GM18508 (cell line): ENCODE data around the gene KIF12.

Source experiments
- ATAC-seq: cut with Tn5 transposase; IDR thresholded peaks from one replicate; pipeline ENCODE4 v1.9.1; 2021; ENCODE audit warnings: moderate number of reproducible peaks; ENCODE audit not compliant: insufficient read depth, unreplicated experiment

The KIF12 gene

DNA sequence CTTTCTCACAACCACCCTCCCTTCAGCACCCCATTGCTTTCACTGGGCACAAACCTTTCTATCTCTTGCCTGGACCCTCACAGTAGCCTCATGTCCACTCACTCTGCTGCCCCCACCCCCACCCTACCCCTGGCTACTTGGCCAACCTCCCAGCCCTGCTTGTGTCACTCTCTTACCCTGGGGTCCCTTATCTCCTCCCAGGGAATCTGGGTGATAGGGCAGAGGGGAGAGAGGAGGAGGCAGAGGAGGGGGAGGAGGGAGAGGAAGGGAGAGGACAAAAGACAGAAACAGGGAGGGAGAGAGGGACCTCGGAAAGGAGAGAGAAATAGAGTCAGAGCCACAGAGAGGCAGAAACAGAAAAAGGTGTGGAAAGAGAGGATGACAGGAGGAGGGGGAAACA is 25.0 kb upstream of the KIF12 start:
- ATAC-seq, result no peak

DNA sequence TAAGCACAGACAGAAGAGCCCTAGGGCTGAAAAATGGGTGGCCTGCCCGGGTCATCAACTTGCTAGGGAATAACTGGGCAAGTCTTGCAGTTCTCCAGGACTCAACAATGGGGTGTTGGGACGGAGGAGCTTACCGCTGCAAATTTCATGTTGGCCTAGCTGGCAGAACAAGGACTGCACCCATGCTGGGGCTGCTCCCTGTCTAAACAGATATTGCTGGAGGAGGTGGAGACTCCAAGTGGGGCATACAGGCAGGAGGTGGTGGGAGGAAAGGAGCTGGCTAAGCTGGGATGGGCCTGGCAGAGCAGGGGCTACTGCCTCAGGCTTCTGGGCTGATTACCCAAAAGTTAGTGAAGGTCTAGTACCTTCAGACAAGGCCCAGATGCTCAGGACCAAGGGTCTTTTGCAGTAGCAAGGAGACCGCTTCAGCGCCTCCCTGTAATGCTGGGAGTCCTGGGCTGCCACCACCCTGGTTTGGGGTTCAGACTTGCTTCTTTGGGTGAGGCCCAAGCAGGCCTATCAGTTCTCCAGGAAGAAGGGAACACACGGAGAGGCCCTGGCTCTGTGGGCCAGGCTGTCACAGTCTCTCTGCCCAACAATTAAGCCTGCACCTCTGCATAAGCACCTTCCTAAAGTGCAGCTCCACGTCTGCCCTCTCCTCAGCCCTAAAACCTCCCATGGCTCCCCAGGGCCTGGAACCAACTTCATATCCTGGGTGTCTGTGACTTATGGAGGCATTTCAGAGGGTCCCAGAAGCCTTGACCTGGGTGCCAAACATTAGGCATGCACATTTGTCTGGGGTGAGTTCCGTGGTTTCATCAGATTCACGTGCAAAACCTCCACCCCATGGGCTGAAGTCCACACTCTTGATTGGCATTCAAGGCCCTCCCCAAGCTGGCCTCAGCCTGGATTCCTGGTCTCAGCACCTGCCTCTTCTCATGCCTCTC is 24.2 kb upstream of the KIF12 start:
- no peak for ATAC-seq

DNA sequence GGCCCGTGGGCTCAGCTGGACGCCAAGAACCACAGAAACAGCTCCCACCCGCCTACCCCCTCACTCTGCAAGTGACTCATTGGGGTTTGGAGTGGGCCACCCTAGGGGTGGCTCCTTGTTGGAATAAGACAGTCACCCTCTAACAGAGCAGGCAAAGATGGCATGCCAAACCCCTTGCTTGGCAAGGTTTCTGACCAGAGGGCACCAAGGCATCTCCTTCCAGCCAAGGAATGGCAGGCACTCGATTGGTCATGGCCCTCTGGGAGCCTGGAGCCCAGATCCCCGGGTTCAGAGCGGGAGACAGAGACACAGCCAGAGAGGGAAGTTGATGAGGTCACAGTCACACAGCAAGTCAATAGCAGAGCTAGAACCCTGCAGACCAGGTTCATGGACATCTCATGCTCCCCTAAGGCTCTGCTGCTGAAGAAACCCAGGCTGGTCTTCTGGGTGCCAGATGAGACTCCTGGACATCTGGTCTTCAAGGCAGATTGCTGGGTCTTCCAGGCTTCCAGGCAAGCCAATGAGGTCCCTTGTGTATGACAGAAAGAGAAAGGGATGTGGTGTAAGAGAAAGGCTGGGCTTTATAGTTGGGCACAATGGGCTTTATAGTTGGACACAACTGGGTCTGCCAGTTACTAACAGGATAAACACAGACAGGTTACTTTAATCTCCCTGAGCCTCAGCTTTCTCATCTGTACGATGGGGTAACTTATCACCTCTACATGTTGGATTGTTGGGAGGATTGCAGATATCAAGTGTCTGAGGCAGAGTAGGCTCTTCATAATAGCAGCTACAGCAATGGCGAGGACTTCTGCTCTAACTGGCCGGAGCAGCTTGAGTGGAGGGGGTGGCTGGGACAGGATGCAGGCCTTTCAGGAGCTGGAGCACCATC is 23.3 kb upstream of the KIF12 start:
- ATAC-seq, result no peak

DNA sequence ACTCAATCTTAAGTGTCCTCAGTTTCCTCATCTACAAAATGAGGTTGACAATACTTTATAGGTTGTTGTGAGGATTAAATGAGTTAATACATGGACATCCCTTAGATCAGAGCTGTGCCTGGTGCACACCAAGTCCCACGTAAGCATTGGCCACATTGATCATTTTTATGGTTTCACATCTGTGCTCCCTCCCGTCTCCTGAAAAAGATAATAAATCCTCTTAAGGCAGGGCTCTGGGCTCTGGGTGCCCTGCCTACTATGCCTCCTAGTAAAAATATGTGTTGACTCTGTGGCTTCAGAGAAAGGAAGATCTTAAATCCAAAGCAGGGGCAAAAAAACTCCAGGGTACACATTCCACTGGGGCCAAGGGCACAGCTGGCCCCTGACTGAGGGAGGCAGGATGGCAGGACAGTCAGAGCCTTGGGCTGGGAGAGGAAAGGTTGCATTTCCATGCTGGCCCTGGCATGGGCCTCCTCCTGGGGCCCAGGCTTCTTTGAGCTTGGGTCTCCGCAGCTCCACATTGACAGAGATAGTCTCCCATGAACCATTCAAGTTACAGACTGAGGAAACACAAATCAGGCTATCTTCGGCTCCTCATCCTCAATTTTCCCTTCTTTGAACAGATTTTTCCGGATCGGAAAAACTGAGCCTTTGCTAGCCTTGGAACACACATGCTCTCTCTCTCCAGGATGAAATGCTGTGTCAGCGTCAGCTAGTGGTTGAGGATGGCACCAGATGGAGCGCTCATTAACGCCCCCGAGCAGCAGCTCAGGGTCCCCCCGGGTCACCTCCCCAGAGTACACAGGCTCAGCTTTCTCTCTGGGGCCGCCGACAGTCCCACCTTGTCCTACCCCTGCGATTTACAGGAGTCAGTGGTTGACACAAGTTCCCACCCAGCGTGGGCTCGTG is 22.4 kb upstream of the KIF12 start:
- ATAC-seq, result no peak

DNA sequence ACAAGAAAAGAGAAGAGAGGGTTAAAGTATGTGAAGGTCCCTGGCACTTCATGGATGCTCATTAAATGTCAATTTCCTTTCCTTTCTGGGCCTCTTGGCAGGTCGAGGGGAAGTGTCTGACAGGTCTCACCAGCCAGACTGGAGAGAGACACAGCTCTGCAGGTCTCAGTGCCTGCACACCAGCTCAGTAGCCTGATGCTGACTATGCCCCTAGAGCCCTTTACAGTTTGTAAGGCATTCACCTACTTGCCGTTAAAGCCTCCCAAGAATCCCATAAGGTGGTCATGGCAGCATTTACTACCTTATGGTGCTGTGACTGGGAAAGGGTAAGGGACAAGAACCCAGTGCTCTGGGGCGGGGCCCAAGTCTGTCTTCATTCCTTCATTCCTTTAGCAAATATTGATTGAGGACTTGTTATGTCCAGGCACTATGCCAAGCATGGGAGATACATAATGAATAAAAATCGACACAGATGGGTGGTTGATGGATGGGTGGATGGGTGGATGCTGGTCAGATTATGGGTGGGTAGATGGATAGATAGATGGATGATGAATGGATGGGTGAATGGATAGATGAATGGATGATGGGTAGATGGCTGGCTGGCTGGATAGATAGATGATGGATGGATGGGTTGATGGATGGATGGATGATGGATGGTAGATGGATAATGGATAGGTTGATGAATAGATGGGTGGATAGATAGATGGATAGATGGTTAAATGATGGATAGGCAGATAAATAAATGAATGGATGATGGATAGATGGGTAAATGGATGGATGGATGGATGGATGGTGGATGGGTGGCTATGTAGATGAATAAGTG is 21.3 kb upstream of the KIF12 start:
- ATAC-seq, result no peak

DNA sequence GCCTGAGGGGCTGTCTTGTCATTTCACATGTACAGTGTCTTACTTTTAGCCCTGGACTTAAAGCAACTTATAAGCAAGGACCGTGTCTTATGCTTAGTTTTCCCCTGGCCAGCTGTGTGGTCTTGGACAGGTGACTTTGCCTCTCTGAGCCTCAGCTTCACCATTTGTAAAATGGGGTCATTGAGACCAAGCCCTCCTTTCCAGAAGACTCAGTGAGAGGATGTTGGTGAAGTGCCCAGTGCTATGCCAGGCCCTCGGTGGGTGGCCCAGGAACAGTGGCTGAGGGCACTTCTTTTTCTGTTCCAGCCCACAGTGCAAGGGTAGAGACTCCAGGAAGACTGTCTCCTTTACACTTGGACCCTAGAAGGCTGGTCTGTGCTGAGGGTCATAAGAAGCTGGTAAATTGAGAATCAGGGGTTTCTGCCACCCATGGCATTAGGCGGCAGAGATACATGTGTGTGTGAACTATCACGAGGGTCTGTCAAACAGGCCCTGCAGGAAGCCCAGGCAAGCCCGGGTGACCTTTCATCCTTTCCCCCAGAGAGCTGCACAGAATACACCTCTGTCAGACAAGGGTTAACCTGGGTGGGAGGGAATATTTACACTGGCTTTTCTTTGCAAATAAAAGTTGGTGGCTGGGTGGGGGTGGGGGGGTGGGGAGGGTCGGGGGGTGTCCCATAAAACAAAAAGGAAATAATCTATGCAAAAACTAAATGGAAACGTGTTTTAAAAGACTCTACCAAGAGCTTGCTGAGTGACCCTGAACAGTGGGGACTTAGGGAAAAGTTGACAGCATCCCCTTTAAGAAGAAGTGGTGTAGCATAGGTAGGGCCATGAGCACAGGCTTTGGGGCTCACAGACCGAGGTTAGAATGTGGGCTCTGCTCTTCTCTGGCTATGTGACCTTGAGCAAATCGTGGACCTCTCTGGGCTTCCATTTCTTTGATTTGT is 20.4 kb upstream of the KIF12 start:
- no peak for ATAC-seq

DNA sequence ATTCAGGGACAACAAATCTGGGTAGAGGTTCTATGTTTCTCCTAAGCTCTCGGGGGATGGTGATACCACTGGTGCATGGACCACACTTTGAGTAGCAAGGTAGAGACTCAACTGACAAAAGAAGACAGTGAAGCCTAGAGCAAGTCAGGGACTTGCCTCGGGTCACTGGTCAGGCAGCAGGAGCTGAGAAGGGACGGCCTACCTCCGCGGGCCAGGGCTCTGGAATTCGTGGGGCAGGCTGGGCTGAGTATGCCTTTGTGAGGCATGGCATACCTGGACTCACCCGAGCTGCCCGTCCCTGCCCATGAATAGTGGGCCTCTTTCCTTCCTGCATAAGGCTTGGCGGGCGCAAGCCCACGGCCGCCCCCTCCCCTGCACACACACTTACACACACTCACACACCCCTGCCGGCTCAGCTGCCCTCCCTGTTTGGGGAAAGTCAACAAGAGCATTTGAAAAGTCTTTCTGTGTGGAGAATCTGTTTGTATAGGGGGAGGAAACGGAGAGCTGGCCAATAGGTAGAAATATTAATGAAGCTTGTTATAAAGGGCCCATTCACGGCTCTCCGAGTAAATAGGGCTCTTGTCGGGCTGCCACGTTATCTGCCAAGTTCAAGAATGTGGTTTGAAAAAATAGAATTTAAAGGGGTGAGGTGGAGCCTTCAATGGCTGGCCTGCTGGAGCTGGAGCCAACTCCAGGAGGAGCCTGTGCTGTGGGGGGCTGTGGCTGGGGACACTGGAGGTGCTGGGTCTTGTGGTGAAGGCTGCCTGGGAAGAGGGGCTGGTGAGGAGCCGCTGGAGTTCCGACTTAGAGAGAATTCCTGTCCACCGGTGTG is 19.1 kb upstream of the KIF12 start:
- no peak for ATAC-seq

DNA sequence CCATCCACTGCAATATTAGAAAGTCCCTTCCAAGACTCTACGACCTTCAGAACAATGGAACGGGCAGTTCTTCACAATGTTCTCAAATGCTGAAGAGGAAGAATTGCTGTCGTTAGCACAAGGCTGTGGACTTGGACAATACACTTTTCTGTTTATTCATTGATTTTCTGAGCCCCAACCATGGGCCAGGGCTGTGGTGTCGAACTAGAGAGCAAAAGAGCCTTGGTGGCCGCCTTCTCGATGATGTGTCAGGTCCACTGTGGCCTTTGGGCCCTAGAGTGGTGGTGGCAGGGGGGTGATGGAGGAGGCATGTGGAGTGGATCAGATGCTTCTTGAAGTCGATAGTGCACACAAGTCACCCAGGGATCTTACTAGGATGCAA is 18.5 kb upstream of the KIF12 start:
- no peak for ATAC-seq

DNA sequence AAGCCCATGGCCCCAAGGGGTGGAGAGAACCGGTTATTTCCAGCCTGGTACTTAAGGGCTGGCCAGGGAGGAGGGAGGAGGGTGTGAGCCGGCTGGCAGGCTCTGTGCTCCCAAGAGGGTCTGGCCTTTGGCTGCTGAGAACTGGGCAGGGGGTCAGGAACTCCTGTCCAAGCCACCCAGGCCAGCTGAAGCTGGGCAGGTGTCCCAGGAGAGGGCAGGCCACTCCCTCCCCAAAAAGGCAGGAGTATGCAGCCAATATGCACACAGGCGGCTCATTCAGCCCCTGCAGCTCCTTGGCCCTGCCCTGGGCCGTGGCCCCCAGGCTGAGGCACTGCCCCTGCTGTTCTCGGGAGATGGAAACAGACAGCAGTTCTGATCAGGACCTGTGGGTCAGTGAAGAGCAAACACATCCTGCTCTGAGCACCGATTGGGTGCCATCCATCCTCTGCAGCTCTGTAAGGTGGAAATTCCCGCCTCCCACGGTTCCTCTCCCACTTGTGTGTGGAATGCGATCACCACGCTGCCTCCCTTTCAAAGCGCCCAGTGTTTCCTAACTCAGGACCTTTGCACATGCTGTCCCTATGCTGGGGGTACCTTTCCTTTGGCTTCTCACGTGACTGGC is 17.1 kb upstream of the KIF12 start:
- no peak for ATAC-seq

DNA sequence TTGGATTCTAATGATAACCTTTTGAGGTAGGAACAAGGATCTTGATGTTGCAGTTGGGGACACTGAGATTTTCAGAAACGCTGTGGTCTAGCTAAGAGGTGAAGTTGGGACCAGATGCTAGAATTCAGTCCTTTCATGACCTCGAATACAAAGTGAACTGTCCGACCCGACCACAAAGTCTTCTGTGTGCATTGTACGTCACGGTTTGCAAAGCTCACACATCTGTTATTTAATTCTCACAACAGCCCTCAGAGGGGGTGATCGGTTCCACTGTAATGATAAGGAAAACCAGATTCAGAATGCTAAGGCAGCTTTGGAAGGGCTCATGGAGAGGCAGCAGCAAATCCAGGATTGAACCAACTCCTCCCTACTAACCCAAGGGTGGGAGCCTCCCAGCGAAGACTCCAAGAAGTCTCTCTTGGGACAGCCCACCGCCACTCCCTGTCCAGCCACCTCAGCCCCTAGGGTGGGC is 16.6 kb upstream of the KIF12 start:
- no peak for ATAC-seq

DNA sequence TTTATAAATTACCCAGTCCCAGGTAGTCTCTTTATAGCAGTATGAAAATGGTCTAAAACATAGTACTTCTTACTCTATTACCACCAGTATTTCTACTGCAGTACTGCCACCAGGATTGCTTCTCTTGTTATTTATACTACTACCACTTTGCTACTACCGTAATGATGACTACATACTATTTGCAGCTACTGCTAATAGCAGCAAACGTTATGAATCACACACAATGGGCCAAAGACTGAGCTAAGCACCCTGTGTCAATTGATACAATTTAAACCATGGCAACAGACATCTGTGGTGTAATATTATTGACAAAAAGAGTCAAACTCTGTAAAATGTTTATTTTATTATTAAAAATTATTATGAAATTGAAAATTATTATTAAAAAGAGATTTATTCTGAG is 15.3 kb upstream of the KIF12 start:
- no peak for ATAC-seq

DNA sequence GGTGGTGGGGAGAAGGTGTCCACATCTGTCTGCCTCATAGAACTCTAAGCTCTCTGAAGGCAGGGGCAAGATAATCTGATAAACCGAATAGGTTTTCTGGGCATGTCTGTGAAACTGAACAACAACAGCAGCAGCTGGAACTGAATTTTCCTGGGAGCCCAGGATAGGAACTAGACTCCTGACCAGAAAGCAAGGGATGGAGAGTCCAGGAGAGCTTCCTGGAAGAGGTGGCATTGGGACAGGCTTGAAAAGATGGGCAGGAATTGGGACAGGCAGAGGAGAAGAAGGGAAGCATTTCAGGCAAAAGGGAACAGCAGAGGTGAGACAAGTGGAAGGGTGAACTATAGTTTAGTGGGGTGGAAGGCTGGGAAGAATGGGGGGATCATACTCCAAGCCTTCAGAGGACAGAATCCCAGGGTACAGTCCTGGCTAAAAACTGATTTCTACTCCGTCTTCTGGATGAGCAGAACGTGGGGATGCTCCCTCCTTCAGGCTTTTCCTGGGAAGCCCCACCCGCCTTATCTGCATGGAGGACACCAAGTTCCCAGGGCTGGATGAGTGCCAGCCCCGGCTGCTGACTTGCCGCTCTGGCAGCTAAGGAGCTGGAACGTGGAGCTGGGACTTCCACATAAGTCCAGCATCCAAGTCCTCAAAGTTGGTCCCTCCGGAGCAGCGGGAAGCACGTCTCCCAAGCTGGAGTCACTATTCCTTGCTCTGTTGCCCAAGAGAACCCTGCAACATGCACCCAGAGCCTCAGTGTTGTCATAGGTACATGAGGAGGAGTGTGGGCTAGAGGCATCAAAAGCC is 13.9 kb upstream of the KIF12 start:
- ATAC-seq, result no peak

DNA sequence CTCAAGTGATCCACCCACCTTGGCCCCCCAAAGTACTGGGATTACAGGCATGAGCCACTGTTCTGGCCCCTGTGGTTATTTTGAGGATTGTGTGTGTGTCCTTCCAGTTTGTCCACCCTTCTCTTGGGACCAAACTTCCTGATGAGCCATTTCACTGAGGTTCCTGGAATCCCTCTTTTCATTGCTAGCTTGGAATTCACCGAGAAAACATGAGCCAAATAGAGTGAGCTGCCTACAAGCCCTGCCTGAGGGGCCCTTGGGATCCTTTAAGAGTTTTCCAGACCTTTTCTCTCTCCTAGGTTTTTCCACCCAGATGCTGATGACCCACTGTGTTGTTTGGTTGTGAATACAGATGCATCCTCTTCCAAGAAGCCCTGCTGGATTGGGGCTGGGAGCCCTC is 13.2 kb upstream of the KIF12 start:
- no peak for ATAC-seq

DNA sequence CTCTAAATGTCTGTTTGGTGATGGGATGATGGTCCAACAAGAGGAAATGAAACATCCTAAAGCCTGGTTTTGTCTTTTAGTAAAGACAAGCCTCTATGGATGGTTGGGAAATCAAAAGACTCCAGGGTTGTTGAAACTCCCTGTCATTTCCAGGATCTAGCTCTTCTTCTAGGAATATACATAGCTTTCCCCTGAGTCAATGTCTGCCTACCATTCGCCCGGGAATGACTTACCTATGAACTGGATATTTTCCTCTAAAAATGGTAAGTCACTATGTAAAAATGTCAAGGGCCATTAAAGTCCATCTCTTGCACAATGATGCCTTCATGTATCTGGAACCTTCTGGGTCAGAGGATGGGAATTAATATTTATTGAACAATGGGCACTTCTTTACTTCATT is 11.1 kb upstream of the KIF12 start:
- ATAC-seq, result no peak

DNA sequence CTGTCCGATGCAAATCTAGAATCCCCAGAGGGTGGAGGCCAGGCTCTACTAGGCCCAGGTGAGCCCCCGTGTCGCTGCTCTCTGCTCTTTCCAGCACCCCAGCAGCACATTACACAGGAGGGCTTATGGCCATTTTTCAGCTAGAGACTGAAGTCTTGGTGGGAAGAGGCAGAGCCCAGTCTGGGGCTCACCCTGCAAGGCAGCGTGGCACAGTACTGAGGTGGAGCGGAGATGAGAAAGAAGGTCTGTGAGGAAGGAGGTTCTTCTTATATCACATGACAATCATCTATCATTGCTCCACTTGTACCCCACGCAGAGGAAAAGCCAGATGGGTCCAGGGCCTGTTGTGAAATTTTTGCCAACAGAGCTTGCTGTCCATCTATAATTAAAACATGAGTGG is 10.0 kb upstream of the KIF12 start:
- ATAC-seq, result no peak
